ENCODE data around the gene MAPK8.

Gene MAPK8

DNA sequence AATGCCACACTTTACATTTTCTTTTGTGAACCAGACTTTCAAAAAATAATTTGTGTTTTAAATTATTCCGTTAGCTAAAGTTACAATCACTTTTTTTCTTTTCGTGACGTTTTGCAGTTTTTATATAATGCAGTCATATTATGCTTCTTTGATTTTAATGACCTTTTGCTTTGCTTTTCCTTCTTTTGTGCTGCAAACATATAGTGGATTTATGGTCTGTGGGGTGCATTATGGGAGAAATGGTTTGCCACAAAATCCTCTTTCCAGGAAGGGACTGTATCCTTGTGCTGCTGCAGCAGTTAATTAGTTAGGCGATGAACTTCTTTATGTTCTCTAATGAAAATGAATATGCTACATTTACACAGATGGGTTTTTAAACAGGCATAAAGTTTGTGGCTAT is 117.4 kb downstream of the MAPK8 start:
- no peak for DNase-seq

- no peak for DNase-seq
These were observed 122.4 kb downstream of the MAPK8 start for GRCh38 chr10:48428896-48429295.

DNA sequence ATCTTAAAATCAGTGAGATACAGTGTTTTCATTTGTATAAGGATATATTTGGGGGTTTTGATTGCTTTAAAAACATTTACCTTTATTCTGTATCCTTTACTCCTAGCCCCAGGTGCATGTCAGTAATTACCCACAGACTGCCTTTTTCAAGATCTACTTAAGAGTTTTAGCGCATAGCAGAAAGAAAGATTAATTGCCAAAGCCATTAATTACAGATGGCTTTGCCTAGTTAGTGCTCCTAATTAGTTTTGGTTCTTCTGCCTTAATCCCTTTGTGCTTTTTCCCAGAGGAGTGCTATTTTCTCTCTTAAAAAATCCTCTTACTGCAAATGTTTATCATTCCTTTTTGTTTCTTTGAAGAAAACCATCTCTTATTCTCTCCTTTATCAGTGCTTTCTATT is 122.8 kb downstream of the MAPK8 start:
- no peak for DNase-seq

- DNase-seq: no peak
These were observed 124.0 kb downstream of the MAPK8 start for GRCh38 chr10:48430402-48430993.

DNA sequence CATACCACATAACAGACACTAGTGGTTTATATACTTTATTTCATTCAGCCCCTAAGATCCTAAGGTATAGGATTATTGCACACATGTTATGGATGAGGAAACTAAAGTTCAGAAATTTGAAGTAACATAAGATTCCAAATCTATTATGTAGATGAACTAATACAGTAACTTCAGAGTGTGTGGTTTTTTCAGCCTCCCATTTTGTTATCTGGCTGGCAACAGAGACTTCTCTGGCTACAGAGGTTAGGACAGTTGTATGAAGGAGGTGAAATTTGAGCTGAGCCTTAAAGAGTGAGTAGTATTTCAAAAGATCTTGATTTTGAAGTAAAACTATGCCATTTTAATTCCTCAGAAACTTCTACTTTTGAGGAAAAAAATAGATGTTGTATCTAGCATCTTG is 125.4 kb downstream of the MAPK8 start:
- no peak for DNase-seq

DNA sequence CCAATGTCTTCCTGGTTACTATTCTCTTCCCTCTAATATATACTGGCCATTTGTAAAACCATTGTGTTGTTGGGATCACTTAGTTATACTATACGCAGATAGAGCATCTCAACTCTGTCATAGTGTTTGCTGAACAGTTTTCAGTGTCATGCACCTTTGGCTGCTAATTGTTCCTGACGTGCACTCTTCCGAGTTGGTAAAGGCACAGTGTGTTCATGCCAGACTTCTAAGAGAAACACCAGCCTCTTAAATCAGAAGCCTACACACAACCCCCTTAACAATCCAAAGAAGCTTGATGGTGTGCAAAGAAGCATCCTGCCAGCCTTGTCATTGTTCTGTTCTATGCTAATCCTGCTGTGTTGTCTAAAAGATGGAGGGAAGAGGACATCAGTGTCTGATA is 131.1 kb downstream of the MAPK8 start:
- DNase-seq: no peak

- no peak for DNase-seq
These were observed 132.6 kb downstream of the MAPK8 start for GRCh38 chr10:48439031-48439430.

DNA sequence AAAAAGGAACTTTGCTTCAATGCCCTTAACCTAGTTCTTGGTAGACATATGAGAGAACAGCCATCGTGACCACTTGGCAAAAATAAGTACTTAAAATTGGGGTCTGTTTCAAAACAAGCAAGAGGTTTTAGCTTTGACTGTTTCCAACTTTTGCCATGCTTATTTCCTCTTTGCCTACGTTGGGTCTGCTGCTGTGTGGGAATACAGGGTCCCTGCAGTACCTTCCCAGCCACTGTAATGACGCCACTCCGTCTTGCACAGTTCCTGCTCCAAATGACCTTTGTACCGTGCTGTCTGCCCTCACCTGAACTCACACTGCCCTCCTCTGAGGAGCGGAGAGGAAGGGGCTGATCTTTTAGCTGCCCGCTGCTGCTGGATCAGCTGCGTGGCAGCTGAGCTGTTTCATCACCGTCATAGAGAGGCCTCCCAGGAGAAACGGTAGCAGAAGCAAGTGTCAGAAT is 133.1 kb downstream of the MAPK8 start:
- no peak for DNase-seq

DNA sequence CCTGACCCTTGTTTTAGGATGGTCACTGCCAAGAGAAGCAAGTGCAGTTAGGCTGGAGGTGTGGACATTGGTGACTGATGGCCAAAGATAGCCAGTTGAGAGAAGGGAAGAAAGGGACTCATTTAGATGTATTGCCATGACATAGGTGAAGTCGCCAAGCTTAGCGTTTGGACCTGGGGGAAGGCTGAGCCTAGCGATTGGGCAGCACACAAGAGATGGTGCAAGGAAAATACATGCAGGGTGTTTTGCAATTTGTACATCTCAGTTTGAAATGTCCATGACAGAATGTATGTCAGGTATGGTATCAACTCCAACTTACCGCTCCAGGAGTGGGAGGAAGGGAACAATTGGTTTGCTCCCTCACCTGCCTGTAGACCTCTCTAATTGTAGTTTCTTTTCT is 134.3 kb downstream of the MAPK8 start:
- DNase-seq: no peak

GRCh38 chr10:48442090-48442808 is 135.8 kb downstream of the MAPK8 start:
- DNase-seq: no peak

- no peak for DNase-seq
These were observed 136.3 kb downstream of the MAPK8 start for GRCh38 chr10:48442809-48443177.

- no peak for DNase-seq
These were observed 137.8 kb downstream of the MAPK8 start for GRCh38 chr10:48444266-48444665.

- no peak for DNase-seq
These were observed 138.7 kb downstream of the MAPK8 start for GRCh38 chr10:48444861-48445841.

DNA sequence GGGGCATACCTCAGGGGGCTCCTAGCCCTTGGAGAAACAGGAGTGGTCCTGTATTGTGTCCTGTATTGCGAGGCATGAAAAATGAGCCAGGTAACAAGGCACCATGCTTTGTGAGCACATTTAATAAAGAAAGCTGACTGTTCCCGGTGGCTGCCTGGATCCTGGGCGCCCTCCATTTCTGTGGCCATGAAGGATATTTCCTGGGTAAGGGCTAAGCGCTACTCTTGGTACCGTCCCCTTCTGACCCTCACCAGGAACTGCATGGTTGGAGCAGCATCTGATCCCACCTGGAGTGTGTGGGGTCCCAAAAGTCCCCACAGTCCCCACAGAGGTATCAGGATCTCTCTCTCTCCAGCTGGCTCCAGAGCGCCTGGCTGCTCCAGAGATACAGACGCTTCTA is 139.5 kb downstream of the MAPK8 start:
- DNase-seq: no peak

- no peak for DNase-seq
These were observed 140.3 kb downstream of the MAPK8 start for GRCh38 chr10:48446785-48447184.

DNA sequence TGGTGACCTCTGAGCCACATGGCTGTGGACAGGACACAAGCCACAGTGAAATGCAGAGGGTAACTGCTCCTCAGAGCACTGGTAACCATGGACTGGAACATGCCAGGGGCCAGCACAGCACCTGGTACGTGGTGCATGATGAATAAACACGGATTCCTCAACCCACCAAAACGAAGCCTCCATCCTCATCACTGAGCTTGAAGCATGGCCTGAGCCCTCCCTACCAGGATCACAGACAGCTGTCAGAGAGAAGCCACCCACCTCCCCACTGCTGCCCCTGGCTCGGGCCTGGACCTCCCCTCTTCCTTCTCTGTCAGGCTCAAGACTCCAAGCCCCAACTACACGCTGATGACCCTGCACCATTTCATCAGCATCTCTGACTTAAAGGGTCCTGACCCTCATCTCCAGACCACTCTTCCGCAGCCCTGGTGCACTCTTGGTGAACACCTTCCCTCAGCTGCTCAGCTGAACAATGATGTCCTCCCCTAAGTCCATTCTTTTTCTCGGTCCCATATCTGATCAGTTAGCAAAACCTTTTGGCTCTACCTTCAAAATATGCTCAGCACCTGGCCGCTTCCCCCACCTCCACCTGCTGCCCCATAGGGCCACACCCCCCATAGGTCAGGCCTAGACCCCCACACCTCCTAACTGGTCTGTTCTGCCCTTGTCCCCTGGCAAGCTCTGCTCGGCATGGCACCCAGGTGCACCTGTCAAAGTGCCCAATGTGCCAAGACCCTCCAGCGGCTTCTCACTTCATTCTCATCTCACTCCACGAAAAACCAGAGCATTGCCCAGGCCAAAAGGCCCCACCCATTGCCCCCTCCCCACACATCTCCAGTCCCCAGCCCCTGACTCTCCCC is 141.1 kb downstream of the MAPK8 start:
- no peak for DNase-seq

- no peak for DNase-seq
These were observed 142.3 kb downstream of the MAPK8 start for GRCh38 chr10:48448796-48449195.

- DNase-seq: no peak
These were observed 143.2 kb downstream of the MAPK8 start for GRCh38 chr10:48449501-48450232.

DNA sequence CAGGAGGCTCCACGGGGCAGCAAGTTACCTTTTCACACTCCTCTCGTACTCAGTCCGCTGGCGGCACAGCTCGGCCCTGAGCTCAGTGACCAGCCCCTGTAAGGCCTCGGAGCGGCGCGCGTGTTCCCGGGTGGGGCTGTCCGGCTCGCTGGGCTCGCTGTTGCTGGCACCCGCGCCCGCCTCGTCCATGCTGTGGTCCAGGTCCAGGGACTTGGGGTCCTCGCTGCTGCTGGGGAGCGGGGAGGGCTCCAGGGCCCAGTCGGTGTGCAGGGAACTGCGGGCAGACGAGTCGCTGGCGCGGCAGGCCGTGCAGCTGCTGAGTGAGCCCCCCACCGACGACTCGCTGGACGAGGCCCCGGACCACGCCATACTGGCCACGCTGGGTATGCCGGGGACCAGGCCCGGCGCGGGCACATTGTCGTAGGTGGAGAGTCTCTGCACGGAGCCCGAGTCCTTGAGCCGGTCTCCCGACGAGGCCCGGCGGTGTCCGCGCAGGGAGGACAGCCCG is 143.8 kb downstream of the MAPK8 start:
- no peak for DNase-seq

DNA sequence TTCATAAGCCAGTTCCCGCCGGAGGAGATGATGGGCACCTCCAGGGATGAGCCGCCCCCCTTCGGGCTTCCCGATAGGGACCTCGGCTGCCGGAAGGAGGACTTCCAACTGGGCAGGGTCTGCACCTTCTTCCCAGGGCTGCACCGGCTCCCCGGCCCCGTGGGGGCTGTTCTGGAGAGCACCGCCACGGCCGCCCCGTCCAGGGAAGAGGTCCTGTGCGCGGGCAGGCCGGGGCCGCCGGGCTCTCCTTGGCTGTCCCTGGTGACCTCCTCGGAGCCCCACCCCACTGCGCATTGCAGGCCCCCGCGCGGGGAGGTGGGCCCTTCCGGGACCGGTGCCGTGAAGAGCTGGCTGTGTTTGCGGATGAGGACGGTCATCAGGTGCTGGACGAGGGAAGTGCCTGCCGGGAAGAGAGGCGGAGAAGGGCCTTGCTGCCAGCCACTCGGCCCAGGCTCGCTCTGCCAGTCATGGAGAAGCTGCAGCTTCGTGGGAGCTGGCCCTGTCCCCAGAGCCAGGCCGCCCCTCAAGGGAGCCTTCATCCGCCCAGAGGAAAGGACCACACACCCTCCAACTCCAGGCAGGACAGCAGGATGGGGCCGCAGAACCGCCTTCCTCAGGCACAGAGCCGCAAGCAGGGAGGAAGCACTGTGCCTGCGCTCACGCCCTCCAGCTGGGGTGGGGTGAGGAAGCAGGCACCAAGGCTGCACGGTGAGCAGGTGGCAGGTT is 144.4 kb downstream of the MAPK8 start:
- no peak for DNase-seq
